Measurements from ENCODE around the gene CLN5.

Gene CLN5

DNA sequence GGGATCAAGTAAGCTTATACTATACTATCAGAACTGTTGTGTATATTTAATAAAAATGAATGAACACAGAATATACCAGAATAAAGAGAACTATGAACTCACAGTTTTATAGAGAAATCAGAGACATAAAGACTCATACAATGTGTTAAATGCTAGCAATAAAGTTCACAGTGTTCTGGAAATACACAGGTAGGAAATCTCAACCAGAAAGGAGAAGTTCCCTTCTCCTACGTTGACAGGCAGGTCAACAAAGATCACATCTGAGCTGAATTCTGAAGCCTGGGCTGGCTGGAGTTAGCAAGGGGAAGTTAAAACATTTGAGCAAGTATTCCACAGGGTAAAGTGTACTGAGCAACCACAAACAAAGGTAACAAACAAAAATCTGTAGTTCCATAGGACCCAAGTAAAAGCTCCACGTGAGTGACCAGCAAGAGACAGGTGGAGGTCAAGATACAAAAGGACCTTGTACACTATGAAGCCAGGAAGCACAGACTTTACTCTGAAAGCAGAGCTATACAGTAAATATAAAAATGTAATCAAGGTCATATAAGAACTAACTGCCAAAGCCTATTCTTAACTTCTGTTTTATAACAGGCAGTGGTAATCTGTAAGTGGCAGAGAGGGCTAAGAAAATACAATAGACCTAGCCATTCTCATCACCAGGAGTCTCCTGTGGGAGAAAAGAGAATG lies 22.1 kb downstream of the CLN5 start:
- no peaks in the 10 kb centered on the region for H3K27me3 Mint-ChIP-seq
- H3K36me3 Mint-ChIP-seq (ENCODE audit: insufficient read depth) = peaks cover 66% of the 10 kb centered on the region
- peaks cover 33% of the 10 kb centered on the region for H3K4me1 Mint-ChIP-seq
- H3K9me3 Mint-ChIP-seq = no peaks in the 10 kb centered on the region
- ATAC-seq (replicated peaks; ENCODE audit: extremely low read depth, poor library complexity, severe bottlenecking) = no peak
- no peak overlapping the region for H3K27ac Mint-ChIP-seq (ENCODE audit: low read depth)
- H3K4me3 Mint-ChIP-seq = no peak overlapping the region
- no peak for DNase-seq (ENCODE audit: low spot score in 2 of 2)

GRCh38 chr13:77014906-77015685 lies 23.2 kb downstream of the CLN5 start:
- ATAC-seq (replicated peaks; ENCODE audit: extremely low read depth, poor library complexity, severe bottlenecking) (no peak), DNase-seq (ENCODE audit: low spot score in 2 of 2) (no peak)
- Mint-ChIP-seq H3K9me3 (no peaks in the 10 kb centered on the region), H3K4me3 (no peak overlapping the region), H3K27me3 (no peaks in the 10 kb centered on the region), H3K36me3 (ENCODE audit: insufficient read depth) (peaks cover 65% of the 10 kb centered on the region), H3K4me1 (peaks cover 36% of the 10 kb centered on the region), H3K27ac (ENCODE audit: low read depth) (no peak overlapping the region)

- no peak for DNase-seq (ENCODE audit: low spot score in 2 of 2)
- H3K27me3 Mint-ChIP-seq = no peaks in the 10 kb centered on the region
- H3K36me3 Mint-ChIP-seq (ENCODE audit: insufficient read depth) = peaks cover 56% of the 10 kb centered on the region
- H3K27ac Mint-ChIP-seq (ENCODE audit: low read depth) = no peak overlapping the region
- H3K9me3 Mint-ChIP-seq = no peaks in the 10 kb centered on the region
- ATAC-seq (replicated peaks; ENCODE audit: extremely low read depth, poor library complexity, severe bottlenecking) = no peak
- peaks cover 42% of the 10 kb centered on the region for H3K4me1 Mint-ChIP-seq
- H3K4me3 Mint-ChIP-seq = no peak overlapping the region
Measured at GRCh38 chr13:77016251-77016812, 24.5 kb downstream of the CLN5 start.

DNA sequence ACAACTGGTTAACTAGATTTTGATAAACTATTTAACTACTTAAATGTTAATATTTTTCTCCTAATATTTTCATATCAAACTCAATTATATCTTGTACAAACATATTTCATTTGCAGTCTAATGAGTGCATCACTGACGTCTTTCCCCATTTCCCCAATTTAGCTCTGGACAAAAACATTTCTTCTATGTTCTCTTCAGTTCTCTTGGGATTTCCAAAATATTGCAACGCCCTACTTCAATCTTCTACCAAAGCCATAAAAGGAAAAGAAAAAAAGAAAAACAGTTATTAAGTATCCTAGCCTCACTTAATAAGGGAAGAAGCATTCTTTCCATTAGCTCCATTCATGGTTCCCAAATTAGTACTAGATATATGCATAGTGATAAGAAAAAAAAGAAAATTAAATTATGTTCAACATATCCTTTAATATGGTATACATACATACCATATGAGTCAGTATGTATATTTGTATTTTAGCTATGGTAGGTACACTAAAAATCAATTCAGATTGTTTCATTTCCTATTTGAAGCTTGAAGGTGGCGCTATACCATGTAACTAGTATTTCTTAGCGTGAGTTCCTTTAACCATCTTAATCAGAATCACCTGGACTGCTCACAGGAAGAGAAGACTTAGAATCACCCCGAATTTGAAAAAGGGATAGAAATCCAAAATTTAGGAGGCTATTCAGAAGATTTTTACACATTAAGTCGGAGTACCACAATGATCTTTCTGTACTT lies 25.2 kb downstream of the CLN5 start:
- peaks cover 46% of the 10 kb centered on the region for H3K4me1 Mint-ChIP-seq
- DNase-seq (ENCODE audit: low spot score in 2 of 2) = no peak
- H3K4me3 Mint-ChIP-seq = no peak overlapping the region
- H3K27me3 Mint-ChIP-seq = no peaks in the 10 kb centered on the region
- H3K9me3 Mint-ChIP-seq = no peaks in the 10 kb centered on the region
- H3K36me3 Mint-ChIP-seq (ENCODE audit: insufficient read depth) = peaks cover 49% of the 10 kb centered on the region
- ATAC-seq (replicated peaks; ENCODE audit: extremely low read depth, poor library complexity, severe bottlenecking) = no peak
- no peak overlapping the region for H3K27ac Mint-ChIP-seq (ENCODE audit: low read depth)

DNA sequence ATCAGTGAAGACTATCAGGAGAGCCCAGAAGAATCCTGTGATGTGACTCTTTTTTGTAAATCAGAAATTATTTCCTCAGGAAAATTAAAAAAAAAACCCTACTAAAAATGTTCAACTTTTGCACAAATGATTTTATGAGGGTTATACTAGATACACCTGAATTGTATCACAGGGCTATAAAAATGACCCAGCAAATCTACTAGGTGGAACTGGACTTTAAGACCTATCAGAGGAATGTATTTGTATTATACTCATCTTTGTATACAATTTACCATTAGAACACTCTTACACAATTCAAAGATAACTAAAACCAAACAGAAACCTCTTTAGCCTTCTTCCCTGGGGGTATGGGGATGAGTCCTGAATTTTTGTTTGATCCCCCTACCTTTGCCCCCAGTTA lies 27.9 kb downstream of the CLN5 start:
- H3K27me3 Mint-ChIP-seq = no peaks in the 10 kb centered on the region
- DNase-seq (ENCODE audit: low spot score in 2 of 2) = no peak

DNA sequence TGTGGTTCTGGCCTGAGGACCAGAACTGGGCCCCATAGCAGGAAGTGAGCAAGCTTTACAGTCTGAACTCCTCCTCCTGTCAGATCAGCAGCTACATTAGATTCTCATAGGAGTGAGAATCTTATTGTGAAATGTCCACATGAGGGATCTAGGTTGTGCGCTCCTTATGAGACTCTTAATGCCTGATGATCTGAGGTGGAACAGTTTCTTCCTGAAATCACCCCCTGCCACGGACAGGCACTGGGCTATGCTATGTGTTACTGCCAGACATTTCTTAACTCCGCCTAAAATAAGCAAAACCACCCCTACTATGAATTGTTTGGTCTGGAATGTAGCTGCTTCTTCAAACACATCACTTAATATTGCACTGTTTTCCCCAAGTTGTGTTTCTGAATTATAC lies 30.5 kb downstream of the CLN5 start:
- DNase-seq (ENCODE audit: low spot score in 2 of 2) = no peak
- peak overlapping the region; percentile 53 for H3K27ac Mint-ChIP-seq (ENCODE audit: low read depth)
- H3K36me3 Mint-ChIP-seq (ENCODE audit: insufficient read depth) = peaks cover 29% of the 10 kb centered on the region
- no peaks in the 10 kb centered on the region for H3K27me3 Mint-ChIP-seq
- H3K4me1 Mint-ChIP-seq = peaks cover 54% of the 10 kb centered on the region
- no peaks in the 10 kb centered on the region for H3K9me3 Mint-ChIP-seq
- ATAC-seq (replicated peaks; ENCODE audit: extremely low read depth, poor library complexity, severe bottlenecking) = no peak
- H3K4me3 Mint-ChIP-seq = peak overlapping the region; percentile 44

More for the DNA sequence above, 27.9 kb downstream of the CLN5 start:
- Mint-ChIP-seq H3K36me3 (ENCODE audit: insufficient read depth) (peaks cover 34% of the 10 kb centered on the region), H3K9me3 (no peaks in the 10 kb centered on the region), H3K4me1 (peaks cover 46% of the 10 kb centered on the region), H3K4me3 (no peak overlapping the region), H3K27ac (ENCODE audit: low read depth) (no peak overlapping the region)
- no peak for ATAC-seq (replicated peaks; ENCODE audit: extremely low read depth, poor library complexity, severe bottlenecking)

GRCh38 chr13:77026255-77026860 lies 34.5 kb downstream of the CLN5 start:
- H3K4me1 Mint-ChIP-seq = peaks cover 51% of the 10 kb centered on the region
- H3K9me3 Mint-ChIP-seq = no peaks in the 10 kb centered on the region
- peak; percentile 56 for ATAC-seq (replicated peaks; ENCODE audit: extremely low read depth, poor library complexity, severe bottlenecking)
- no peaks in the 10 kb centered on the region for H3K27me3 Mint-ChIP-seq
- peak overlapping the region; percentile 94 for H3K4me3 Mint-ChIP-seq
- H3K27ac Mint-ChIP-seq (ENCODE audit: low read depth) = peak overlapping the region; percentile 100
- H3K36me3 Mint-ChIP-seq (ENCODE audit: insufficient read depth) = peaks cover 21% of the 10 kb centered on the region
- DNase-seq (ENCODE audit: low spot score in 2 of 2) = peak; percentile 48 to 57

DNA sequence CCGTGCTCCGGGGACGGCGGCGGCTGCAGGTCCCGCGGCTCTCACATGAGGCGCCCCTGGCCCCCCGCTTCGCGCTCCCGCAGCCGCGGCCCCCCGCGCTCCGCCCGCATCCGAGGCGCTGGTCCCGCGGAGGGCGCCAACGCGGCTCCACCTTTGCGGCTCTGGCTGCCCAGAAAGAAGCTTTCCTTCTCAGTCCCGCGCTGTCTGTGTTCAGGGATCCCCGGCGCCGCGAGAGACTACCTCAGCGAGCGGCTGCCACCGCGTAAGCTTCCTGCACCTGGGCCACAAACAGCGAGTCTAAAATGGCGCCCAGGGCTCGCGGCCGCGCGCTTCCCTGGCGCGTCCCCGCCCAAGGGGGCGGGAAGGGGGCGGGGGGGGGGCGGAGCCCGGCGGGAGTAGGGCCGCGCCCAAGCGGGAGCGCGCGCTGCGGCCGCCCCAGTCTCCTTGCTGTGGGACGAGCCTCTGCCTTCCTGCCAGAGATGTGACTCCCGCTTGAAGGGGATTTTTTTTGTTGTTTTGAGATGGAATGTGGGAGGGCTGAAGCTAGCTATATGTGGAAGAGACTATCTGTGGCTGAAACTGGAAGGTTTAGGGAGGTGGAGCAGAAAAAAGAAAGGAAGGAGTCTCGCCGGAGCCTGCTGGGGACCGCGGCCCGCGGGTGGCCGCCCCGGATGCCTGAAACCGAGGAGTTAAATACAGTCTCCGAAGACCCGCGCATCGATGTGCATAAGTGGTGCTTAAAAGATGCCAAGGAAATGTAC lies 35.2 kb downstream of the CLN5 start, which contains the start of gene FBXL3:
TSS of gene FBXL3 (minus strand) at position 299 of the 761 bp plus-strand sequence. CDS start 5,299 bp downstream, outside the sequence.
- peak within 1 kb of the TSS; percentile 94 for H3K4me3 Mint-ChIP-seq
- DNase-seq (ENCODE audit: low spot score in 2 of 2) = peak; percentile 70 to 71
- H3K4me1 Mint-ChIP-seq = peaks cover 47% of the 10 kb centered on the region
- no peaks in the 10 kb centered on the region for H3K9me3 Mint-ChIP-seq
- no peaks in the 10 kb centered on the region for H3K27me3 Mint-ChIP-seq
- peak within 1 kb of the TSS; percentile 100 for H3K27ac Mint-ChIP-seq (ENCODE audit: low read depth)
- H3K36me3 Mint-ChIP-seq (ENCODE audit: insufficient read depth) = peaks cover 21% of the 10 kb centered on the region
- ATAC-seq (replicated peaks; ENCODE audit: extremely low read depth, poor library complexity, severe bottlenecking) = peak; percentile 76

DNA sequence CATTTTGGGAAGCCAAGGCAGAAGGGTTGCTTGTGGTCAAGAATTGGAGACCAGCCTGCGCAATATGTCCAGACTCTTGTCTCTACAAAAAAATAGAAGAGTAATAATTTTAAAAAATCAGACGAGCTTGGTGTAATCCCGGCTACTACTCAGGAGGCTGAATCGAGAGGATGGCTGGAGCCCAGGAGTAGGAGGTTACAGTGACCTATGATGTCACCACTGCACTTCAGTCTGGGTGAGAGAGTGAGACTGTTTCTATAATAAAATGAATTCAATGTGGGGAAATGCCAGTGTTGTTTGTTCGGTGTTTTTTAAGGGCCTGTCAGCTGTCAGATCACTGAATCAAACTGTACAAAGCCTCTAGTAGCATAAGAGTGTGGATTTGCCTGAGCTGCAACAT lies 36.3 kb downstream of the CLN5 start:
- DNase-seq (ENCODE audit: low spot score in 2 of 2) = no peak
- Mint-ChIP-seq H3K27ac (ENCODE audit: low read depth) (no peak overlapping the region), H3K27me3 (no peaks in the 10 kb centered on the region)

GRCh38 chr13:77029436-77029835 lies 37.6 kb downstream of the CLN5 start:
- peaks cover 11% of the 10 kb centered on the region for H3K27me3 Mint-ChIP-seq
- no peak overlapping the region for H3K27ac Mint-ChIP-seq (ENCODE audit: low read depth)
- H3K9me3 Mint-ChIP-seq = no peaks in the 10 kb centered on the region
- no peak for DNase-seq (ENCODE audit: low spot score in 2 of 2)
- ATAC-seq (replicated peaks; ENCODE audit: extremely low read depth, poor library complexity, severe bottlenecking) = no peak
- H3K36me3 Mint-ChIP-seq (ENCODE audit: insufficient read depth) = peaks cover 15% of the 10 kb centered on the region
- H3K4me1 Mint-ChIP-seq = peaks cover 26% of the 10 kb centered on the region
- H3K4me3 Mint-ChIP-seq = no peak overlapping the region

More for the DNA sequence above, 36.3 kb downstream of the CLN5 start:
- peaks cover 35% of the 10 kb centered on the region for H3K4me1 Mint-ChIP-seq
- ATAC-seq (replicated peaks; ENCODE audit: extremely low read depth, poor library complexity, severe bottlenecking) = no peak
- H3K4me3 Mint-ChIP-seq = peak overlapping the region; percentile 94
- H3K36me3 Mint-ChIP-seq (ENCODE audit: insufficient read depth) = peaks cover 19% of the 10 kb centered on the region
- H3K9me3 Mint-ChIP-seq = no peaks in the 10 kb centered on the region

- DNase-seq (ENCODE audit: low spot score in 2 of 2) = no peak
- peaks cover 14% of the 10 kb centered on the region for H3K27me3 Mint-ChIP-seq
- ATAC-seq (replicated peaks; ENCODE audit: extremely low read depth, poor library complexity, severe bottlenecking) = no peak
- H3K9me3 Mint-ChIP-seq = no peaks in the 10 kb centered on the region
- no peak overlapping the region for H3K4me3 Mint-ChIP-seq
- peaks cover 5% of the 10 kb centered on the region for H3K36me3 Mint-ChIP-seq (ENCODE audit: insufficient read depth)
- peaks cover 13% of the 10 kb centered on the region for H3K4me1 Mint-ChIP-seq
- H3K27ac Mint-ChIP-seq (ENCODE audit: low read depth) = peak overlapping the region; percentile 45
Measured at GRCh38 chr13:77031656-77032243, 39.9 kb downstream of the CLN5 start.
